HepG2 (cell line): ENCODE measurements around the gene SPRED2. TPM values are rescaled to one million over a fixed set of nuclear protein-coding genes. Genes with fewer than 3 reads are reported as not detected.

Experiments
- ARNTL ChIP-seq: sonication (generic); formaldehyde crosslinking; IDR thresholded peaks from 2 replicates; pipeline ENCODE4 v1.4.0; 2020; ENCODE audit warnings: mild to moderate bottlenecking, missing genetic modification reagents
- CHD2 ChIP-seq: IDR thresholded peaks from 2 replicates; pipeline ENCODE4 v1.6.1; 2011; ENCODE audit warnings: low read depth, low read length, improper control_type of control experiment
- FOXK1 ChIP-seq: sonication (generic); formaldehyde crosslinking; IDR thresholded peaks from 2 replicates; pipeline ENCODE4 v1.4.0; 2020; ENCODE audit warnings: low read depth, missing genetic modification reagents, borderline replicate concordance
- FOXP4 ChIP-seq: sonication (generic); formaldehyde crosslinking; IDR thresholded peaks from 2 replicates; pipeline ENCODE4 v1.4.0; 2020; ENCODE audit warnings: missing genetic modification reagents
- HHEX ChIP-seq: IDR thresholded peaks from 2 replicates; pipeline ENCODE4 v1.6.1; 2016; ENCODE audit warnings: control low read depth
- HOXA3 ChIP-seq: sonication (generic); formaldehyde crosslinking; IDR thresholded peaks from 2 replicates; pipeline ENCODE4 v1.5.0; 2020; ENCODE audit warnings: missing genetic modification reagents
- KDM6A ChIP-seq: IDR thresholded peaks from 2 replicates; pipeline ENCODE4 v1.6.1; 2016; ENCODE audit warnings: low read depth
- NFKB2 ChIP-seq: sonication (generic); formaldehyde crosslinking; IDR thresholded peaks from 2 replicates; pipeline ENCODE4 v1.4.0; 2020; ENCODE audit warnings: missing genetic modification reagents, borderline replicate concordance
- RCOR2 ChIP-seq: IDR thresholded peaks from 2 replicates; pipeline ENCODE4 v1.6.1; 2016; ENCODE audit warnings: missing biosample characterization, missing genetic modification reagents
- SPEN ChIP-seq: sonication (generic); formaldehyde crosslinking; IDR thresholded peaks from 2 replicates; pipeline ENCODE4 v1.5.1; 2020; ENCODE audit warnings: low read depth, mild to moderate bottlenecking, missing genetic modification reagents
- THAP7 ChIP-seq: sonication (generic); formaldehyde crosslinking; IDR thresholded peaks from 2 replicates; pipeline ENCODE4 v1.8.1; 2023; ENCODE audit warnings: mild to moderate bottlenecking, missing genetic modification reagents
- TRAFD1 ChIP-seq: sonication (generic); formaldehyde crosslinking; IDR thresholded peaks from 2 replicates; pipeline ENCODE4 v1.5.1; 2020; ENCODE audit warnings: missing genetic modification reagents, mild to moderate bottlenecking, borderline replicate concordance
- ZFP90 ChIP-seq: sonication (generic); formaldehyde crosslinking; IDR thresholded peaks from 2 replicates; pipeline ENCODE4 v1.8.0; 2022; ENCODE audit warnings: missing genetic modification reagents, mild to moderate bottlenecking, inconsistent platforms, borderline replicate concordance
- ZNF329 ChIP-seq: sonication (generic); formaldehyde crosslinking; IDR thresholded peaks from 2 replicates; pipeline ENCODE4 v1.9.0; 2021; ENCODE audit warnings: low read depth, mild to moderate bottlenecking, missing genetic modification reagents
- ZNF446 ChIP-seq: sonication (generic); formaldehyde crosslinking; IDR thresholded peaks from 2 replicates; pipeline ENCODE4 v1.5.0; 2020; ENCODE audit warnings: mild to moderate bottlenecking, missing genetic modification reagents
- ZNF556 ChIP-seq: sonication (generic); formaldehyde crosslinking; IDR thresholded peaks from 2 replicates; pipeline ENCODE4 v1.4.0; 2020; ENCODE audit warnings: mild to moderate bottlenecking, missing genetic modification reagents, borderline replicate concordance
- ZNF614 ChIP-seq: IDR thresholded peaks from 2 replicates; pipeline ENCODE4 v1.6.1; 2018; ENCODE audit warnings: missing biosample characterization, missing genetic modification reagents, inconsistent platforms, borderline replicate concordance
- ZNF737 ChIP-seq: sonication (generic); formaldehyde crosslinking; IDR thresholded peaks from 2 replicates; pipeline ENCODE4 v1.5.0; 2020; ENCODE audit warnings: missing genetic modification reagents, mild to moderate bottlenecking, borderline replicate concordance
- polyA plus RNA-seq, 8 experiments: library from polyadenylated mRNA; depleted of rRNA in 3 of 8; stranded (reverse) in 7 of 8; unstranded in 1 of 8; fragments of >200 nt; fragmentation: Illumina TruSeq in 4 of 8; extraction: Trizol in 4 of 8; gene quantifications; 2 replicates each; pipeline versions ENCODE4 v1.2.1 to v1.2.3, GENCODE V29; 2011 to 2016; ENCODE audit warnings: low read depth in 4 of 8, missing spikeins in 1 of 8, mixed read lengths in 1 of 8; ENCODE audit not compliant: insufficient read depth in 1 of 8
- total RNA-seq, 5 experiments: library from RNA; depleted of rRNA; stranded (reverse); fragments of >200 nt; fragmentation: Illumina TruSeq; extraction: Trizol; gene quantifications; 2 replicates each; pipeline ENCODE4 v1.2.3, GENCODE V29; 2016; ENCODE audit warnings: low read depth in 1 of 5
- TF ChIP-seq, protein P1 (sequence below): sonication (generic); formaldehyde crosslinking; IDR thresholded peaks from 2 replicates; pipeline ENCODE4 v1.4.0; 2020; ENCODE audit warnings: low read depth, missing genetic modification reagents
- TF ChIP-seq, protein P2 (sequence below): sonication (generic); formaldehyde crosslinking; IDR thresholded peaks from 2 replicates; pipeline ENCODE4 v1.4.0; 2020; ENCODE audit warnings: low read depth, mild to moderate bottlenecking, missing genetic modification reagents

Gene SPRED2
- total and polyA plus RNA-seq, 2 of the 13 experiments (the other 11 are each of a cell fraction or from before 2014, with no cell fraction given) = 13.0 to 37.0 TPM

DNA sequence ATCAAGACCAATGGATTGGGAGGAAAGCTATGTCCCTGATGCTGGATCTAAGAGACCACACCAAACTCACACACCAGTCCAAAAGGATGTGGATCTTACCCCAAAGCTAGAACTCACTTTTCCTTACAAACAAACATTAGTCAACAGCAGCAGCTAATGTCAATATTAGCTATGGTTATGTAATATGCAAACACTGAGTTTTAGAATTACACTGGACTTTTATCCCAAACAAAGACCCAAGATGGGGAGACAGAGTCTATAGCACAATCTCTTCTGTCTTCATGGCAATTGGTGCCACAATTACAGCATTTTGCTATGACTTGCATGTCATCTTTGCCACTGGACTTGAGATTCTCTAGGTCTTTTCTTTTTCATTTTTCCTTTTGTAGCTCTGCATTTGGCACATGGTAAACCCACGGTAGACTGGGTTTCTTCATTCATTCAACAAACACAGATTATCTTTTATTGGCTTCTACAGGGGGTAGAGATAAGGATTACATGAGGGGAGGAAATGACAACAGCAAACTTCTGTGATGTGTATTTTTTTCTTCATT, 59.0 kb downstream of the SPRED2 start (continued):
- no peak for TF ChIP-seq CHD2
- TF ChIP-seq FOXK1 (CRISPR knock-in tag) = peak; percentile 97
- TF ChIP-seq HHEX = peak; percentile 91
- TF ChIP-seq FOXP4 (CRISPR knock-in tag) = peak; percentile 99
- TF ChIP-seq RCOR2 = peak; percentile 99
- no peak for TF ChIP-seq NFKB2 (CRISPR knock-in tag)
- TF ChIP-seq ZNF446 (CRISPR knock-in tag) = no peak
- TF ChIP-seq, protein P1, sequence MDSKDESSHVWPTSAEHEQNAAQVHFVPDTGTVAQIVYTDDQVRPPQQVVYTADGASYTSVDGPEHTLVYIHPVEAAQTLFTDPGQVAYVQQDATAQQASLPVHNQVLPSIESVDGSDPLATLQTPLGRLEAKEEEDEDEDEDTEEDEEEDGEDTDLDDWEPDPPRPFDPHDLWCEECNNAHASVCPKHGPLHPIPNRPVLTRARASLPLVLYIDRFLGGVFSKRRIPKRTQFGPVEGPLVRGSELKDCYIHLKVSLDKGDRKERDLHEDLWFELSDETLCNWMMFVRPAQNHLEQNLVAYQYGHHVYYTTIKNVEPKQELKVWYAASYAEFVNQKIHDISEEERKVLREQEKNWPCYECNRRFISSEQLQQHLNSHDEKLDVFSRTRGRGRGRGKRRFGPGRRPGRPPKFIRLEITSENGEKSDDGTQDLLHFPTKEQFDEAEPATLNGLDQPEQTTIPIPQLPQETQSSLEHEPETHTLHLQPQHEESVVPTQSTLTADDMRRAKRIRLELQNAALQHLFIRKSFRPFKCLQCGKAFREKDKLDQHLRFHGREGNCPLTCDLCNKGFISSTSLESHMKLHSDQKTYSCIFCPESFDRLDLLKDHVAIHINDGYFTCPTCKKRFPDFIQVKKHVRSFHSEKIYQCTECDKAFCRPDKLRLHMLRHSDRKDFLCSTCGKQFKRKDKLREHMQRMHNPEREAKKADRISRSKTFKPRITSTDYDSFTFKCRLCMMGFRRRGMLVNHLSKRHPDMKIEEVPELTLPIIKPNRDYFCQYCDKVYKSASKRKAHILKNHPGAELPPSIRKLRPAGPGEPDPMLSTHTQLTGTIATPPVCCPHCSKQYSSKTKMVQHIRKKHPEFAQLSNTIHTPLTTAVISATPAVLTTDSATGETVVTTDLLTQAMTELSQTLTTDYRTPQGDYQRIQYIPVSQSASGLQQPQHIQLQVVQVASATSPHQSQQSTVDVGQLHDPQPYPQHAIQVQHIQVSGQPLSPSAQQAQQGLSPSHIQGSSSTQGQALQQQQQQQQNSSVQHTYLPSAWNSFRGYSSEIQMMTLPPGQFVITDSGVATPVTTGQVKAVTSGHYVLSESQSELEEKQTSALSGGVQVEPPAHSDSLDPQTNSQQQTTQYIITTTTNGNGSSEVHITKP (CRISPR knock-in tag) = peak; percentile 60; the same call in 1 of the 2 replicates
- TF ChIP-seq, protein P2, sequence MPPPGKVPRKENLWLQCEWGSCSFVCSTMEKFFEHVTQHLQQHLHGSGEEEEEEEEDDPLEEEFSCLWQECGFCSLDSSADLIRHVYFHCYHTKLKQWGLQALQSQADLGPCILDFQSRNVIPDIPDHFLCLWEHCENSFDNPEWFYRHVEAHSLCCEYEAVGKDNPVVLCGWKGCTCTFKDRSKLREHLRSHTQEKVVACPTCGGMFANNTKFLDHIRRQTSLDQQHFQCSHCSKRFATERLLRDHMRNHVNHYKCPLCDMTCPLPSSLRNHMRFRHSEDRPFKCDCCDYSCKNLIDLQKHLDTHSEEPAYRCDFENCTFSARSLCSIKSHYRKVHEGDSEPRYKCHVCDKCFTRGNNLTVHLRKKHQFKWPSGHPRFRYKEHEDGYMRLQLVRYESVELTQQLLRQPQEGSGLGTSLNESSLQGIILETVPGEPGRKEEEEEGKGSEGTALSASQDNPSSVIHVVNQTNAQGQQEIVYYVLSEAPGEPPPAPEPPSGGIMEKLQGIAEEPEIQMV = peak; percentile 69; the same call in 1 of the 2 replicates
- peak; percentile 29; the same call in 1 of the 2 replicates for TF ChIP-seq TRAFD1
- peak; percentile 83; the same call in 1 of the 2 replicates for TF ChIP-seq SPEN (CRISPR knock-in tag)
- peak; percentile 82; the same call in 1 of the 2 replicates for TF ChIP-seq ZNF556 (CRISPR knock-in tag)
- no peak for TF ChIP-seq ZNF737
- peak; percentile 85 for TF ChIP-seq HOXA3 (CRISPR knock-in tag)
- TF ChIP-seq ARNTL (CRISPR knock-in tag) = peak; percentile 85; the same call in 1 of the 2 replicates
- TF ChIP-seq ZFP90 = peak; percentile 75; the same call in 1 of the 2 replicates
- peak; percentile 95; the same call in 1 of the 2 replicates for TF ChIP-seq ZNF614 (CRISPR knock-in tag)
- no peak for TF ChIP-seq THAP7 (CRISPR knock-in tag)
- TF ChIP-seq KDM6A (CRISPR knock-in tag) = peak; percentile 98
- no peak for TF ChIP-seq ZNF329 (CRISPR knock-in tag)
